ENCODE results near the gene COLEC11. TPM values are rescaled to one million over a fixed set of nuclear protein-coding genes. Genes with fewer than 3 reads are reported as not detected.

COLEC11 gene
- total RNA-seq, 2 experiments from 2014 or later = 0.47 TPM; not detected in 1

GRCh38 chr2:3681625-3682024 lies 86.7 kb downstream of the COLEC11 start:
- H3K9me3 Mint-ChIP-seq = peaks cover 2% of the 10 kb centered on the region

GRCh38 chr2:3682811-3683210 lies 87.9 kb downstream of the COLEC11 start:
- peaks cover 13% of the 10 kb centered on the region for H3K27me3 Mint-ChIP-seq
- POLR2A ChIA-PET = no interaction called here
- DNase-seq (no peak), ATAC-seq (ENCODE audit: poor library complexity) (no peak)
- Histone ChIP-seq H3K27me3 (ENCODE audit: control insufficient read depth in 1 of 2, insufficient read depth in 2 of 2, low read length in 2 of 2) (no peaks in the 10 kb centered on the region), H3K9me3 (ENCODE audit: control insufficient read depth in 1 of 2, insufficient read depth in 1 of 2, low read length in 2 of 2) (no peaks in the 10 kb centered on the region), H3K4me3 (ENCODE audit: low read length) (no peak overlapping the region), H3K4me1 (ENCODE audit: insufficient read depth, low read length) (no peaks in the 10 kb centered on the region), H3K27ac (ENCODE audit: low read depth in 1 of 2, low read length in 2 of 2) (no peak overlapping the region), H3K36me3 (ENCODE audit: insufficient read depth, low read length) (no peaks in the 10 kb centered on the region)
- TF ChIP-seq CTCF (IDR thresholded peaks at IDR 0.05) = no peak
- CTCF ChIA-PET = no interaction called here
- intact Hi-C loops (cut with DNase I, micrococcal nuclease) = no loop called here
- H3K36me3 Mint-ChIP-seq (ENCODE audit: low read depth) = no peaks in the 10 kb centered on the region
- H3K9me3 Mint-ChIP-seq = peaks cover 2% of the 10 kb centered on the region
- no peak overlapping the region for H3K4me3 Mint-ChIP-seq
- no peak overlapping the region for H3K27ac Mint-ChIP-seq
- H3K4me1 Mint-ChIP-seq (ENCODE audit: low read depth) = no peaks in the 10 kb centered on the region

More at GRCh38 chr2:3681625-3682024, 86.7 kb downstream of the COLEC11 start:
- ChIA-PET CTCF (no interaction called here), POLR2A (no interaction called here)
- no peak overlapping the region for H3K27ac ChIP-seq (ENCODE audit: low read depth in 1 of 2, low read length in 2 of 2)
- ATAC-seq (ENCODE audit: poor library complexity) = no peak
- no peaks in the 10 kb centered on the region for H3K4me1 ChIP-seq (ENCODE audit: insufficient read depth, low read length)
- no peaks in the 10 kb centered on the region for H3K27me3 ChIP-seq (ENCODE audit: control insufficient read depth in 1 of 2, insufficient read depth in 2 of 2, low read length in 2 of 2)
- Mint-ChIP-seq H3K27me3 (peaks cover 5% of the 10 kb centered on the region), H3K27ac (no peak overlapping the region), H3K36me3 (ENCODE audit: low read depth) (no peaks in the 10 kb centered on the region), H3K4me3 (no peak overlapping the region), H3K4me1 (ENCODE audit: low read depth) (no peaks in the 10 kb centered on the region)
- no peak for DNase-seq
- no peak for TF ChIP-seq CTCF (IDR thresholded peaks at IDR 0.05)
- no peaks in the 10 kb centered on the region for H3K36me3 ChIP-seq (ENCODE audit: insufficient read depth, low read length)
- intact Hi-C loops (cut with DNase I, micrococcal nuclease) = no loop called here
- no peak overlapping the region for H3K4me3 ChIP-seq (ENCODE audit: low read length)
- H3K9me3 ChIP-seq (ENCODE audit: control insufficient read depth in 1 of 2, insufficient read depth in 1 of 2, low read length in 2 of 2) = no peaks in the 10 kb centered on the region

GRCh38 chr2:3683748-3684454 lies 89.0 kb downstream of the COLEC11 start:
- Histone ChIP-seq H3K36me3 (ENCODE audit: insufficient read depth, low read length) (no peaks in the 10 kb centered on the region), H3K27ac (ENCODE audit: low read depth in 1 of 2, low read length in 2 of 2) (no peak overlapping the region), H3K9me3 (ENCODE audit: control insufficient read depth in 1 of 2, insufficient read depth in 1 of 2, low read length in 2 of 2) (no peaks in the 10 kb centered on the region), H3K4me1 (ENCODE audit: insufficient read depth, low read length) (no peaks in the 10 kb centered on the region), H3K4me3 (ENCODE audit: low read length) (no peak overlapping the region), H3K27me3 (ENCODE audit: control insufficient read depth in 1 of 2, insufficient read depth in 2 of 2, low read length in 2 of 2) (peaks cover 0 to 4% of the 10 kb centered on the region in 2 experiments)
- DNase-seq = no peak
- Mint-ChIP-seq H3K4me1 (ENCODE audit: low read depth) (no peaks in the 10 kb centered on the region), H3K27me3 (peaks cover 18% of the 10 kb centered on the region), H3K36me3 (ENCODE audit: low read depth) (no peaks in the 10 kb centered on the region), H3K4me3 (no peak overlapping the region), H3K9me3 (peaks cover 2% of the 10 kb centered on the region), H3K27ac (no peak overlapping the region)
- intact Hi-C loops (cut with DNase I, micrococcal nuclease) = no loop called here
- ChIA-PET CTCF (no interaction called here), POLR2A (no interaction called here)
- TF ChIP-seq CTCF (IDR thresholded peaks at IDR 0.05) = no peak
- no peak for ATAC-seq (ENCODE audit: poor library complexity)
